Prostate gland (tissue), 2 donors: Measurements from ENCODE around the gene PPP1R3A. TPM values are rescaled to one million over a fixed set of nuclear protein-coding genes. Genes with fewer than 3 reads are reported as not detected.

Experiments used
- DNase-seq: peaks from one replicate; pipeline ENCODE4 v3.0.0-alpha.2; 2019; ENCODE audit warnings: low spot score
- H3K27ac ChIP-seq, 2 donors: fragments of 200-600 bp; sonication (generic); 2 replicates each; pipeline ENCODE4 v1.5.1; 2017 to 2019
- H3K27me3 ChIP-seq: fragments of 200-600 bp; sonication (generic); replicated peaks from 2 replicates; pipeline ENCODE4 v1.5.1; 2019; ENCODE audit not compliant: insufficient read depth
- H3K36me3 ChIP-seq, 2 donors: fragments of 200-600 bp; sonication (generic); 1 replicate in 1 of 2; 2 replicates in 1 of 2; pipeline versions ENCODE4 v1.5.1 to v1.8.1; 2017 to 2019
- H3K4me1 ChIP-seq: fragments of 200-600 bp; sonication (generic); replicated peaks from 2 replicates; pipeline ENCODE4 v1.5.1; 2019
- H3K4me3 ChIP-seq, 2 donors: fragments of 200-600 bp; sonication (generic); 2 replicates each; pipeline ENCODE4 v1.5.1; 2017 to 2019
- H3K9me3 ChIP-seq: fragments of 200-600 bp; sonication (generic); 2 replicates; pipeline ENCODE4 v1.5.1; 2017
- CTCF ChIP-seq, 4 experiments: fragments of 200-600 bp in 2 of 4; fragments of 450-650 bp in 2 of 4; sonication (generic) in 2 of 4; IDR thresholded peaks; 1 replicate in 3 of 4; 2 replicates in 1 of 4; pipeline ENCODE4 v1.5.1; 2016 to 2019; ENCODE audit warnings: antibody characterized with exemption in 4 of 4, mild to moderate bottlenecking in 2 of 4, moderate library complexity in 2 of 4
- POLR2A ChIP-seq: fragments of 450-650 bp; IDR thresholded peaks from one replicate; pipeline ENCODE4 v1.6.1; 2016; ENCODE audit warnings: antibody characterized with exemption, mild to moderate bottlenecking
- POLR2AphosphoS5 ChIP-seq: sonication (generic); formaldehyde crosslinking; IDR thresholded peaks from one replicate; pipeline ENCODE4 v1.6.1; 2017; ENCODE audit warnings: antibody characterized with exemption
- WGBS: methylation state at CpG from one replicate; pipeline ENCODE4 v1.1.5; 2018; 5-methylcytosine and 5-hydroxymethylcytosine counted together
- intact Hi-C: fragments of 100-400 bp; cut with DNase I; formaldehyde crosslinking; loops from one replicate; pipeline ENCODE4 v1.14.2; 2022
- total RNA-seq, 2 donors: library from RNA; depleted of rRNA; stranded (reverse); fragments of >200 nt; gene quantifications; one replicate each; pipeline ENCODE4 v1.1.0, GENCODE V29; 2016

The PPP1R3A gene
- total RNA-seq, 2 donors from 2014 or later, result 0.11 to 0.18 TPM

- TF ChIP-seq POLR2AphosphoS5 (no peak), POLR2A (no peak), CTCF (IDR thresholded peaks at IDR 0.05) (no peak)
- H3K4me1 ChIP-seq, result no peaks in the 10 kb centered on the region
- H3K27me3 ChIP-seq, result no peaks in the 10 kb centered on the region
- 95% methylated on average over 1 of the region's 1 CpG for WGBS
- intact Hi-C loops, result no loop called here
- H3K36me3 ChIP-seq, result no peaks in the 10 kb centered on the region
- no peaks in the 10 kb centered on the region for H3K9me3 ChIP-seq
- no peak for DNase-seq
- no peak overlapping the region for H3K4me3 ChIP-seq
- H3K27ac ChIP-seq, result no peak overlapping the region
Measured at GRCh38 chr7:113928112-113928511, 9.3 kb upstream of the PPP1R3A start.

GRCh38 chr7:113922049-113922448 lies 3.2 kb upstream of the PPP1R3A start:
- Histone ChIP-seq H3K36me3 (no peaks in the 10 kb centered on the region), H3K4me3 (no peak overlapping the region), H3K4me1 (no peaks in the 10 kb centered on the region), H3K27me3 (no peaks in the 10 kb centered on the region), H3K27ac (no peak overlapping the region), H3K9me3 (no peaks in the 10 kb centered on the region)
- DNase-seq, result no peak
- TF ChIP-seq POLR2AphosphoS5, result no peak
- no peak for TF ChIP-seq POLR2A
- 41% methylated on average over 4 of the region's 4 CpGs for WGBS
- intact Hi-C loops, result no loop called here

GRCh38 chr7:113921363-113921762 lies 2.6 kb upstream of the PPP1R3A start:
- H3K9me3 ChIP-seq, result no peaks in the 10 kb centered on the region
- H3K36me3 ChIP-seq, result no peaks in the 10 kb centered on the region
- DNase-seq, result no peak
- no peak for TF ChIP-seq POLR2A
- TF ChIP-seq POLR2AphosphoS5, result no peak
- TF ChIP-seq CTCF (IDR thresholded peaks at IDR 0.05), result no peak
- no peak overlapping the region for H3K27ac ChIP-seq
- intact Hi-C loops, result no loop called here
- H3K27me3 ChIP-seq, result no peaks in the 10 kb centered on the region
- no peaks in the 10 kb centered on the region for H3K4me1 ChIP-seq
- H3K4me3 ChIP-seq, result no peak overlapping the region

- WGBS, result 22% methylated on average over 1 of the region's 1 CpG
- DNase-seq, result no peak
- intact Hi-C loops, result no loop called here
- Histone ChIP-seq H3K27me3 (no peaks in the 10 kb centered on the region), H3K36me3 (no peaks in the 10 kb centered on the region), H3K9me3 (no peaks in the 10 kb centered on the region), H3K4me3 (no peak overlapping the region), H3K27ac (no peak overlapping the region), H3K4me1 (no peaks in the 10 kb centered on the region)
- TF ChIP-seq CTCF (IDR thresholded peaks at IDR 0.05), result no peak
Measured at GRCh38 chr7:113917840-113918239, 969 bp downstream of the PPP1R3A start.

- TF ChIP-seq CTCF (IDR thresholded peaks at IDR 0.05) (no peak), POLR2AphosphoS5 (no peak)
- Histone ChIP-seq H3K36me3 (no peaks in the 10 kb centered on the region), H3K27ac (no peak overlapping the region), H3K9me3 (no peaks in the 10 kb centered on the region), H3K4me3 (no peak overlapping the region), H3K27me3 (no peaks in the 10 kb centered on the region), H3K4me1 (no peaks in the 10 kb centered on the region)
- no peak for DNase-seq
- 87% methylated on average over 2 of the region's 2 CpGs for WGBS
- intact Hi-C loops, result no loop called here
Measured at GRCh38 chr7:113915956-113916355, 2.9 kb downstream of the PPP1R3A start.
